Measurements from ENCODE around the gene CLEC1B.

Gene CLEC1B

GRCh38 chr12:9999016-9999415, at the start of gene CLEC1B:
CLEC1B (minus strand) TSS chr12:9999121; CDS start chr12:9999100, 21 bp downstream.
- peaks cover 0 to 25% (median 0%) of the 10 kb centered on the region in 10 experiments; a peak in 7 of 20 replicates for H3K4me1 ChIP-seq
- TF ChIP-seq Cebpa-rat (IDR thresholded peaks at IDR 0.05), result no peak
- no peak within 1 kb of the TSS for H3K4me2 ChIP-seq
- H3K9me3 ChIP-seq (replicated peaks in 1 of 11), result peaks cover 0 to 13% (median 0%) of the 10 kb centered on the region in 11 experiments; a peak in 3 of 22 replicates
- H3K9ac ChIP-seq, result no peak within 1 kb of the TSS
- no peak within 1 kb of the TSS for H3K27ac ChIP-seq
- no peaks in the 10 kb centered on the region for H3K27me3 ChIP-seq
- no peaks in the 10 kb centered on the region for H4K20me1 ChIP-seq
- no peak within 1 kb of the TSS for H3K4me3 ChIP-seq
- H3K36me3 ChIP-seq, result 0 out of 22 replicates have a peak, but pooled peaks cover 0 to 5% (median 0%) of the 10 kb centered on the region in 11 experiments

- peak overlapping the region in 10 of 11 experiments; percentile 29 to 76 (median 60); a peak in 17 of 22 replicates for H3K27ac ChIP-seq
- peaks cover 0 to 67% (median 14%) of the 10 kb centered on the region in 10 experiments; a peak in 14 of 20 replicates for H3K4me1 ChIP-seq
- no peak overlapping the region; a peak in 2 of 20 replicates for H3K4me3 ChIP-seq
- H3K9ac ChIP-seq, result no peak overlapping the region; a peak in 1 of 22 replicates
- TF ChIP-seq Cebpa-rat (IDR thresholded peaks at IDR 0.05), result peak in 5 of 11 experiments; percentile 32 to 45 (median 38); a peak in 4 of 22 replicates
- H3K9me3 ChIP-seq (replicated peaks in 1 of 11), result peaks cover 3 to 29% (median 17%) of the 10 kb centered on the region in 11 experiments; a peak in 15 of 22 replicates
- H3K36me3 ChIP-seq, result no peaks in the 10 kb centered on the region
- no peaks in the 10 kb centered on the region for H3K27me3 ChIP-seq
- no peaks in the 10 kb centered on the region for H4K20me1 ChIP-seq
- H3K4me2 ChIP-seq, result peak overlapping the region in 10 of 11 experiments; percentile 8 to 65 (median 48); a peak in 17 of 22 replicates
Observed at GRCh38 chr12:10048526-10048925, 49.6 kb upstream of the CLEC1B start.

DNA sequence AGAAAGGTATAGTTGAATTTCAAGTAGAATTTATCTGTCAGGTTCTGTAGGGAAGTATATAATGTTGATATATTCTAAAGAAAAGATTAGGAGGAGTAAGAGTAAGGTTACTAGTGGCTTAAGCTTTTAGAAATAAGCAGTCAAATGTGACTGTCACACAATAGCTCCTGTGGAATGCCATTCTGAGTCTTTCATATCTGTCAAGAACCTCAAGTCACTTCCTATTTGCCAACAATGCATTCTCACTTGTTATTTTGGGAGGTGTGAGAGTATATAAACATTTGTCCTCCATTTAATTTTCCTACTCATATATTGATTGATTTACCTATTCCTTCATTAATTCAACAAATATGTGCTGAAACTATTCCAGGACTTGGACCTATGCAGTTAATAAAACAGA, 43.2 kb upstream of the CLEC1B start:
- peak overlapping the region in 2 of 11 experiments; percentile 43 to 55; a peak in 3 of 22 replicates for H3K4me2 ChIP-seq
- no peak overlapping the region for H3K9ac ChIP-seq
- peaks cover 0 to 2% (median 0%) of the 10 kb centered on the region in 11 experiments; a peak in 2 of 22 replicates for H3K9me3 ChIP-seq (replicated peaks in 1 of 11)
- no peak for TF ChIP-seq Cebpa-rat (IDR thresholded peaks at IDR 0.05)
- H3K4me1 ChIP-seq, result peaks cover 0 to 40% (median 0%) of the 10 kb centered on the region in 10 experiments; a peak in 5 of 20 replicates
- no peaks in the 10 kb centered on the region for H3K27me3 ChIP-seq
- H3K27ac ChIP-seq, result no peak overlapping the region
- no peak overlapping the region for H3K4me3 ChIP-seq
- H3K36me3 ChIP-seq, result no peaks in the 10 kb centered on the region
- no peaks in the 10 kb centered on the region for H4K20me1 ChIP-seq

GRCh38 chr12:10033783-10034545, 35.0 kb upstream of the CLEC1B start:
- no peaks in the 10 kb centered on the region for H3K36me3 ChIP-seq
- no peak overlapping the region; a peak in 1 of 22 replicates for H3K9ac ChIP-seq
- H3K4me1 ChIP-seq, result peaks cover 0 to 38% (median 0%) of the 10 kb centered on the region in 10 experiments; a peak in 6 of 20 replicates
- no peaks in the 10 kb centered on the region for H4K20me1 ChIP-seq
- H3K9me3 ChIP-seq (replicated peaks in 1 of 11), result peaks cover 0 to 10% (median 5%) of the 10 kb centered on the region in 11 experiments; a peak in 8 of 22 replicates
- no peaks in the 10 kb centered on the region for H3K27me3 ChIP-seq
- no peak for TF ChIP-seq Cebpa-rat (IDR thresholded peaks at IDR 0.05)
- H3K4me3 ChIP-seq, result no peak overlapping the region
- H3K4me2 ChIP-seq, result peak overlapping the region in 3 of 11 experiments; percentile 32 to 44 (median 33); a peak in 4 of 22 replicates
- peak overlapping the region in 3 of 11 experiments; percentile 14 to 37 (median 18); a peak in 4 of 22 replicates for H3K27ac ChIP-seq

DNA sequence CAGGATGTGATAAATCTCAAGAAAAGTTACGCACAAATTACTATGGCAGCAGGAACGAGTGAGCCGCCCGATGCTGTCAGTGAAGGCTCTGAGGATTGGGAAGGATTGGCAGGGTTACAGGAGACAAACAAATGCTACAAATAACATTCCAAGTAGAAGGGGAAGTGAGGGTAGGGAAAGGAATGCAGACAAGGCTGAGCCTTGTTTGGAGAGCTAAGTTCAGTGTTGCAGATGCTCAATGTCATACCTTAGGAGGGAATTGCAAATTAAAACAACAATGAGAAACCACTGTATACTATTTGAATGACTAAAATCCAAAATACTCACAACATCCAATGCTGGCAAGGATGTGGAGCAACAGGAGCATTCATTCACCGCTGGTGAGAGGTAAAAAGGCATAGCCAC, 32.9 kb upstream of the CLEC1B start:
- Histone ChIP-seq H3K9me3 (replicated peaks in 1 of 11) (peaks cover 0 to 10% (median 5%) of the 10 kb centered on the region in 11 experiments; a peak in 8 of 22 replicates), H3K27ac (no peak overlapping the region), H3K27me3 (no peaks in the 10 kb centered on the region), H3K36me3 (no peaks in the 10 kb centered on the region), H3K4me3 (no peak overlapping the region), H3K4me1 (peaks cover 0 to 45% (median 0%) of the 10 kb centered on the region in 10 experiments; a peak in 6 of 20 replicates), H4K20me1 (no peaks in the 10 kb centered on the region), H3K4me2 (peak overlapping the region in 2 of 11 experiments; percentile 11 to 19; a peak in 1 of 22 replicates), H3K9ac (no peak overlapping the region)
- no peak for TF ChIP-seq Cebpa-rat (IDR thresholded peaks at IDR 0.05)

GRCh38 chr12:10031321-10031720, 32.4 kb upstream of the CLEC1B start:
- Histone ChIP-seq H4K20me1 (no peaks in the 10 kb centered on the region), H3K27ac (no peak overlapping the region), H3K36me3 (no peaks in the 10 kb centered on the region), H3K9me3 (replicated peaks in 1 of 11) (peaks cover 0 to 10% (median 5%) of the 10 kb centered on the region in 11 experiments; a peak in 8 of 22 replicates), H3K4me1 (peaks cover 0 to 45% (median 0%) of the 10 kb centered on the region in 10 experiments; a peak in 6 of 20 replicates), H3K4me3 (no peak overlapping the region), H3K4me2 (peak overlapping the region in 3 of 11 experiments; percentile 11 to 41 (median 19); a peak in 3 of 22 replicates), H3K9ac (no peak overlapping the region), H3K27me3 (no peaks in the 10 kb centered on the region)
- no peak for TF ChIP-seq Cebpa-rat (IDR thresholded peaks at IDR 0.05)

- no peak within 1 kb of the TSS for H3K4me3 ChIP-seq
- peaks cover 0 to 45% (median 0%) of the 10 kb centered on the region in 10 experiments; a peak in 6 of 20 replicates for H3K4me1 ChIP-seq
- no peaks in the 10 kb centered on the region for H4K20me1 ChIP-seq
- peaks cover 0 to 10% (median 5%) of the 10 kb centered on the region in 11 experiments; a peak in 8 of 22 replicates for H3K9me3 ChIP-seq (replicated peaks in 1 of 11)
- H3K9ac ChIP-seq, result no peak within 1 kb of the TSS
- TF ChIP-seq Cebpa-rat (IDR thresholded peaks at IDR 0.05), result no peak
- peak within 1 kb of the TSS in 3 of 11 experiments; percentile 11 to 41 (median 19); a peak in 3 of 22 replicates for H3K4me2 ChIP-seq
- no peaks in the 10 kb centered on the region for H3K27me3 ChIP-seq
- H3K27ac ChIP-seq, result no peak within 1 kb of the TSS
- no peaks in the 10 kb centered on the region for H3K36me3 ChIP-seq
Observed at GRCh38 chr12:10030446-10030845, 31.5 kb upstream of the CLEC1B start, which contains the start of gene CLEC9A. CLEC9A (plus strand) TSS chr12:10030682; CDS start chr12:10052688, 22,006 bp downstream.

- Histone ChIP-seq H3K27me3 (no peaks in the 10 kb centered on the region), H3K4me2 (peak overlapping the region in 2 of 11 experiments; percentile 40 to 52; a peak in 4 of 22 replicates), H3K4me1 (peaks cover 0 to 27% (median 0%) of the 10 kb centered on the region in 10 experiments; a peak in 6 of 20 replicates), H3K9me3 (replicated peaks in 1 of 11) (peaks cover 0 to 10% (median 5%) of the 10 kb centered on the region in 11 experiments; a peak in 8 of 22 replicates), H3K4me3 (no peak overlapping the region), H4K20me1 (no peaks in the 10 kb centered on the region), H3K36me3 (no peaks in the 10 kb centered on the region), H3K27ac (peak overlapping the region in 4 of 11 experiments; percentile 25 to 70 (median 44); a peak in 7 of 22 replicates), H3K9ac (no peak overlapping the region)
- 0 out of 22 replicates have a peak, but pooled peaks of 1 of the 11 experiments have one; percentile 39 for TF ChIP-seq Cebpa-rat (IDR thresholded peaks at IDR 0.05)
Observed at GRCh38 chr12:10027721-10028120, 28.8 kb upstream of the CLEC1B start.
